ENCODE data around the gene TBX10.

GRCh38 chr11:67649634-67650510 lies 10.3 kb upstream of the TBX10 start:
- TF ChIP-seq CTCF (conservative IDR thresholded peaks at IDR 0.05 in 1 of 2, IDR thresholded peaks at IDR 0.05 in 1 of 2; ENCODE audit: extremely low read depth in 1 of 2, insufficient read depth in 1 of 2, low read depth in 1 of 2, low read length in 2 of 2), result no peak
- TF ChIP-seq EZH2 (IDR thresholded peaks at IDR 0.05; ENCODE audit: borderline replicate concordance, low read length), result no peak
